ENCODE results near the gene MMAB. TPM values are rescaled to one million over a fixed set of nuclear protein-coding genes. Genes with fewer than 3 reads are reported as not detected.

The MMAB gene
- total RNA-seq, 4 donors from 2014 or later, result 20.0 to 25.3 (median 21.0) TPM

DNA sequence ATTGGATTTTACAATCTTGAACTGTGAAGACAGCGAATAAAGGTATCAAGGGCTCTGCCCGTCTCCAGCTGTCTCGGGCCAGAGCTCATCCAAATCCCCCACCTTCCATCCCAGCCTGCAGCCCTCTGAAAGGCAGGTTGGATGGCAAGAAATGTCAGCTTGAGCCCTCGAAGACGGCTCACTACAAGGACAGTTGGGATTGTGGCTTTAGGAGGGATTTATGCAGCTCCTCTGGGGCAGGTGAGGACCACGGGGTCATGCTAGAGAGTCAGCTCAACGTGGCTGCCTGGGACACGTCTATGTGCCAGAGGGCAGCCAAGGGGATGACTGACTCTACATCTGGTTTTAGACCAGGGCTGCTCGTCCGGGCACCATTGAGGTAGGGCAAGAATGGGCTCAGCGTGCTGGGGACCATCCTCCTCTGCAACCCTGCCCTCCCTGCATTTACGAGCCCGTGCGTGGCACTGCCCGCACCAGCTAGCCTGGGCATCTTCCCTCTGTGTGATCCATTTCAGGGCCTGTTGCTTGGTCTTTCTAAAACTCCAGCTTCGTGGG is 16.5 kb upstream of the MMAB start:
- TF ChIP-seq POLR2AphosphoS5 (IDR thresholded peaks at IDR 0.05) (no peak), POLR2A (IDR thresholded peaks at IDR 0.05; ENCODE audit: low read depth) (no peak), EP300 (IDR thresholded peaks at IDR 0.05) (no peak)
- TF ChIP-seq, protein P1, sequence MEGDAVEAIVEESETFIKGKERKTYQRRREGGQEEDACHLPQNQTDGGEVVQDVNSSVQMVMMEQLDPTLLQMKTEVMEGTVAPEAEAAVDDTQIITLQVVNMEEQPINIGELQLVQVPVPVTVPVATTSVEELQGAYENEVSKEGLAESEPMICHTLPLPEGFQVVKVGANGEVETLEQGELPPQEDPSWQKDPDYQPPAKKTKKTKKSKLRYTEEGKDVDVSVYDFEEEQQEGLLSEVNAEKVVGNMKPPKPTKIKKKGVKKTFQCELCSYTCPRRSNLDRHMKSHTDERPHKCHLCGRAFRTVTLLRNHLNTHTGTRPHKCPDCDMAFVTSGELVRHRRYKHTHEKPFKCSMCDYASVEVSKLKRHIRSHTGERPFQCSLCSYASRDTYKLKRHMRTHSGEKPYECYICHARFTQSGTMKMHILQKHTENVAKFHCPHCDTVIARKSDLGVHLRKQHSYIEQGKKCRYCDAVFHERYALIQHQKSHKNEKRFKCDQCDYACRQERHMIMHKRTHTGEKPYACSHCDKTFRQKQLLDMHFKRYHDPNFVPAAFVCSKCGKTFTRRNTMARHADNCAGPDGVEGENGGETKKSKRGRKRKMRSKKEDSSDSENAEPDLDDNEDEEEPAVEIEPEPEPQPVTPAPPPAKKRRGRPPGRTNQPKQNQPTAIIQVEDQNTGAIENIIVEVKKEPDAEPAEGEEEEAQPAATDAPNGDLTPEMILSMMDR (IDR thresholded peaks at IDR 0.05), result no peak
- no peaks in the 10 kb centered on the region for H3K9me3 ChIP-seq
- H3K36me3 ChIP-seq, result peaks cover 0 to 83% (median 57%) of the 10 kb centered on the region in 4 donors
- no peak overlapping the region for H3K27ac ChIP-seq (replicated peaks in 1 of 4)
- H3K4me1 ChIP-seq, result no peaks in the 10 kb centered on the region
- intact Hi-C loops (cut with DNase I), result no loop called here
- DNase-seq (ENCODE audit: extremely low spot score), result no peak
- 94% methylated on average over 13 of the region's 16 CpGs for WGBS
- H3K4me3 ChIP-seq, result no peak overlapping the region
- H3K27me3 ChIP-seq, result no peaks in the 10 kb centered on the region

DNA sequence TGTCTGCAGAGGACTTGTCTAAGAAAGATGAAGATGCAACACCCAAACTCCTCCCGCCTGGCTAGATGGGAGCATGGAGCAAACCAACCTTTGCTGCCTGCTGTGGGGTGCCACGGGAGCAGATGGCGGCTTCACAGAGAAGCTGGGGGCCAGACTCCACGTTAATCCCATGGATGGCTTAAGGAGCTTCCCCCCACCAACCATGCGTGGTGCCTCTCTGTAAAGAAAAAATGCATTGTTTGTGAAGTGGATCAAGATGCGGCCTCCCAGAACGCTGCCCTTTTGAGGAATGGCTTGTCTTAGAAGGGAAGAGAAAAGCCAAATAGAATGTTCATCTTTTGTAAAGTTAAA is 15.9 kb upstream of the MMAB start:
- Histone ChIP-seq H3K27me3 (no peaks in the 10 kb centered on the region), H3K4me3 (no peak overlapping the region), H3K36me3 (peaks cover 1 to 83% (median 56%) of the 10 kb centered on the region in 4 donors), H3K27ac (replicated peaks in 1 of 4) (no peak overlapping the region), H3K9me3 (no peaks in the 10 kb centered on the region), H3K4me1 (no peaks in the 10 kb centered on the region)
- intact Hi-C loops (cut with DNase I), result no loop called here
- no peak for DNase-seq (ENCODE audit: extremely low spot score)
- 84% methylated on average over 7 of the region's 7 CpGs for WGBS
- TF ChIP-seq, protein P1 (IDR thresholded peaks at IDR 0.05), result no peak
- TF ChIP-seq POLR2A (IDR thresholded peaks at IDR 0.05; ENCODE audit: low read depth), result no peak
- TF ChIP-seq POLR2AphosphoS5 (IDR thresholded peaks at IDR 0.05), result no peak
- TF ChIP-seq EP300 (IDR thresholded peaks at IDR 0.05), result no peak

DNA sequence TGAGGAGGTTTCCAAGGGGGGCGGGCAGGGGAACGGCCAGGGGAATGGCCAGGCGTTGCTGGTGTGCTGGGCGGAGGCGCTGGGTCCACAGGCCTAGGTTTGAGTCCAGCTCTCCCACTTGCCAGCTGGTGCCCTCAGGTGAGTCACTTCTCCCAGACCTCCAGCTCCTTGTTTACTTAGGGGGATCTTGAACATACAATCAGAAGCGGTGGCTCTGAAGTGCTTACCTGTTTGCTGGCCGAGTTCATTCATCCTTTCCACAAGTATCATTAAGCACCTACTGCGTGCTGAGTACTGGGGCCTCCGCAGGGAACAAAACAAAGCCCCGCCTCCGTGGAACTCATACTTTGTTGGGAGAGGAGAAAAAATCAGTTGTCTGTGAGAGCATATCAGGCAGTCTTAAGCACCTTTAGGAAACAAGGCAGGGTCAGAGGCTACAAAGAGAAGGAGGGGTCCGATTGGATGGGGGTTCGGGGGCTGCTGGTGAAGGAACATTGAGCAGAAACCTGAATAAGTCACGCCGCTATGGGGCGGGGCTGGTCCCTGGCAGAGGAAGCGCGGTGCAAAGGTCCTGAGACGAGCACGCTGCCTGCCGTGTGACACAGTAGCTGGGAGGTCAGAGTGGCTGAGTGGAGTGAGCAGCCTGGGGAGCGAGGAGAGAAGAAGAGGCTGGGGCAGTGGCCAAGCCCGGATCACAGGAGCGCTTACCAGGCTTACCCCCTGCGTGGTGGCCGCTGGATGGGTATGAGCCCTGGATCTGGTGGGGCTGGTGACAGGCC is 15.3 kb upstream of the MMAB start:
- H3K36me3 ChIP-seq, result peaks cover 7 to 84% (median 59%) of the 10 kb centered on the region in 4 donors
- intact Hi-C loops (cut with DNase I), result no loop called here
- no peak overlapping the region for H3K27ac ChIP-seq (replicated peaks in 1 of 4)
- TF ChIP-seq POLR2AphosphoS5 (IDR thresholded peaks at IDR 0.05), result no peak
- no peak for TF ChIP-seq POLR2A (IDR thresholded peaks at IDR 0.05; ENCODE audit: low read depth)
- no peak for TF ChIP-seq EP300 (IDR thresholded peaks at IDR 0.05)
- TF ChIP-seq, protein P1 (IDR thresholded peaks at IDR 0.05), result no peak
- DNase-seq (ENCODE audit: extremely low spot score), result no peak
- no peaks in the 10 kb centered on the region for H3K4me1 ChIP-seq
- H3K9me3 ChIP-seq, result no peaks in the 10 kb centered on the region
- 93% methylated on average over 24 of the region's 26 CpGs for WGBS
- no peaks in the 10 kb centered on the region for H3K27me3 ChIP-seq
- no peak overlapping the region for H3K4me3 ChIP-seq

DNA sequence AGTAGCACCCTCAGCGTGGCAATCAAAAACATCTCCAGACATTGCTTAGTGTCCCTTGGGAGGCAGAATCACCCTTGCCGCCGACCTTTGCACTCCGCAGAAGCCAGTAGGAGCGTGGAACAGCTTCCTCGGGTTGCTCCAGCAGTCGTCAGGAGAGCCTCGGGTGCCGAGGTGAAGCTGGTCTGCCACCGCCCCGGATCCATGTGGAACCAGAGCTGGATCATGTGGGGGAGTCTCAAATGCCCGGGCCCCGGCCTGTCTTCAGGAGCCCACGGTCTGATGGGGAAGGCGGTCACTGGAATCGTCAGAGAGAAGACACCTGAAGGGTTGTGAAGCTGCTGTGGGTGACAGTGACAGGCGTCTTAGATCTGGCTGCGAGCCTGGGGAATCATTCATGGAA is 14.6 kb upstream of the MMAB start:
- H3K27ac ChIP-seq (replicated peaks in 1 of 4), result no peak overlapping the region
- no peak overlapping the region for H3K4me3 ChIP-seq
- no peaks in the 10 kb centered on the region for H3K9me3 ChIP-seq
- peaks cover 7 to 78% (median 57%) of the 10 kb centered on the region in 4 donors for H3K36me3 ChIP-seq
- no peak for TF ChIP-seq POLR2AphosphoS5 (IDR thresholded peaks at IDR 0.05)
- TF ChIP-seq POLR2A (IDR thresholded peaks at IDR 0.05; ENCODE audit: low read depth), result no peak
- TF ChIP-seq, protein P1 (IDR thresholded peaks at IDR 0.05), result no peak
- TF ChIP-seq EP300 (IDR thresholded peaks at IDR 0.05), result no peak
- no peaks in the 10 kb centered on the region for H3K27me3 ChIP-seq
- WGBS, result 97% methylated on average over 13 of the region's 18 CpGs
- no peaks in the 10 kb centered on the region for H3K4me1 ChIP-seq
- DNase-seq (ENCODE audit: extremely low spot score), result no peak
- intact Hi-C loops (cut with DNase I), result no loop called here

Measured in esophagus muscularis mucosa (tissue), 4 donors.